Measurements from ENCODE around the gene IFNL1. TPM values are rescaled to one million over a fixed set of nuclear protein-coding genes. Genes with fewer than 3 reads are reported as not detected.
"Not testable (repeated sequence)": the region's sequence is repeated elsewhere in the genome, so short reads cannot be mapped to it uniquely, and the experiment has no call there.

The IFNL1 gene
- total RNA-seq, 4 donors from 2014 or later, result not detected

DNA sequence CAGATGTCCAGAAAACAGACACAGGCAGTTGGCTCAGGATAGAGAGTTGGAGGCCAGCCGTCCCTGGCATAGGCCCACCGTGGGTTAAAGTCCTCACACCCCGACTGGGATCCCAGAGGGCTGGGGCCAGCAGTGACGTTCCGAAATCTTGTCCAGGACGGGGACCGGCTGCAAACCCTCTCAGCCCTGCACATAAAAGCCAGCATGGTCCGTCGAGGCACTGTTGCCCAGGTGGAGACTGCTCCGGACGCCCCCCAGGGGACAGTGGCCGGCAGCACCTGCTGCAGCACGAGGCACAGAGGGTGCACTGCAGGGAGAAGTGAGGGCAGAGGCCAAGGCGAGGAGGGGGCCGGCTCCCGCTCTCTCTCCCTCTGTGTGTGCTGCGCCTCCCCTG, 32.3 kb upstream of the IFNL1 start:
- Histone ChIP-seq H3K27ac (no peak overlapping the region), H3K4me1 (no peaks in the 10 kb centered on the region), H3K27me3 (peaks cover 29 to 47% (median 44%) of the 10 kb centered on the region in 3 donors), H3K9me3 (no peaks in the 10 kb centered on the region), H3K4me3 (no peak overlapping the region), H3K36me3 (no peaks in the 10 kb centered on the region)
- in situ Hi-C loops (cut with MboI; ENCODE audit: low sequenced_read_pairs in 4 of 4), result no loop called here
- intact Hi-C loops (cut with DNase I; ENCODE audit: low total_unique reads), result no loop called here
- ATAC-seq, result no peak
- DNase-seq, result no peak
- TF ChIP-seq, protein P1, sequence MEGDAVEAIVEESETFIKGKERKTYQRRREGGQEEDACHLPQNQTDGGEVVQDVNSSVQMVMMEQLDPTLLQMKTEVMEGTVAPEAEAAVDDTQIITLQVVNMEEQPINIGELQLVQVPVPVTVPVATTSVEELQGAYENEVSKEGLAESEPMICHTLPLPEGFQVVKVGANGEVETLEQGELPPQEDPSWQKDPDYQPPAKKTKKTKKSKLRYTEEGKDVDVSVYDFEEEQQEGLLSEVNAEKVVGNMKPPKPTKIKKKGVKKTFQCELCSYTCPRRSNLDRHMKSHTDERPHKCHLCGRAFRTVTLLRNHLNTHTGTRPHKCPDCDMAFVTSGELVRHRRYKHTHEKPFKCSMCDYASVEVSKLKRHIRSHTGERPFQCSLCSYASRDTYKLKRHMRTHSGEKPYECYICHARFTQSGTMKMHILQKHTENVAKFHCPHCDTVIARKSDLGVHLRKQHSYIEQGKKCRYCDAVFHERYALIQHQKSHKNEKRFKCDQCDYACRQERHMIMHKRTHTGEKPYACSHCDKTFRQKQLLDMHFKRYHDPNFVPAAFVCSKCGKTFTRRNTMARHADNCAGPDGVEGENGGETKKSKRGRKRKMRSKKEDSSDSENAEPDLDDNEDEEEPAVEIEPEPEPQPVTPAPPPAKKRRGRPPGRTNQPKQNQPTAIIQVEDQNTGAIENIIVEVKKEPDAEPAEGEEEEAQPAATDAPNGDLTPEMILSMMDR (IDR thresholded peaks at IDR 0.05 in 4 of 5, conservative IDR thresholded peaks at IDR 0.05 in 1 of 5), result no peak
- TF ChIP-seq POLR2A (IDR thresholded peaks at IDR 0.05), result no peak

DNA sequence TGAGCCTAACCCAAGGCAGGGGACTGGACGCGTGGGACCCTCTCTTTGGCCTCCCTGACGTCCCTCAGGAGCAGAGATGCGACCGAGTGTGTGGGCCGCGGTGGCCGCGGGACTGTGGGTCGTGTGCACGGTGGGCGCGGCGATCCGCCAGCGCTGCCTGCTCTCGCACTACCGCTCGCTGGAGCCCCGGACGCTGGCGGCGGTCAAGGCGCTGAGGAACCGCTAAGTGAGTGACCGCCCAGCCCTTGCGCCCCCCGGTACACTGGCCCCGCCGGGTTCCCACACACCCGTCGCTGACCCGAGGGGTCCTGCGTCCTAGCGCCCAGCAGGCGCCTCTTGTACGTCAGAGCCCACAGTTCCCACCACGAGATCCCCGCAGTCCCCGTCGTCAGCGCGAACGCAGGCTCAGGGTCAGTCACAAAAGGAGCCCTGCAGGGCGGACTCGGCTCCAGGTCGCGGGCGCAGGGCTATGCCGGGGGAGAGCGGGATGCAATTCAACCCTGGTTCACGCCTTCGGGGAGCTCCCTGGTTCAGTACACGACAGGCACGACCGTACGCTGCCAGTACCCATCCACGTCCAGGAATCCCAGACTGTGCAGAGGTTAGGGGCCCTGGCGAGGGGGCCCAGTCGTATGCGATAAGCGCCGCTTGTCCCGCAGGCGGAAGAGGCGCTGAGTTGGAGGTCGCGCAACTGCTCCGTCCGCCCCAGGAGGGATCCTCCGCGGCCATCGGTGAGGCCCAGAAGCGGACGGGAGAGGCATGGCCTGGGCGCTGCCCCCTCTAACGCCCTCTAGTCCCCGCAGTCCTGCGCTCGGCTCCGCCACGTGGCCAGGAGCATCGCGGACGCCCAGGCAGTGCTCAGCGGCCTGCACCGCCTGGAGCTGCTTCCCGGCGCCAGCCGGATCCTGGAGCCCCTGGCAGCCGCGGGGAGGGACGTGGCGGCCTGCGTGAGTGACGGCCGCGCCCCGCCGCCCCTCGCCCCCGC, 31.6 kb upstream of the IFNL1 start:
- peaks cover 29 to 47% (median 43%) of the 10 kb centered on the region in 3 donors for H3K27me3 ChIP-seq

DNA sequence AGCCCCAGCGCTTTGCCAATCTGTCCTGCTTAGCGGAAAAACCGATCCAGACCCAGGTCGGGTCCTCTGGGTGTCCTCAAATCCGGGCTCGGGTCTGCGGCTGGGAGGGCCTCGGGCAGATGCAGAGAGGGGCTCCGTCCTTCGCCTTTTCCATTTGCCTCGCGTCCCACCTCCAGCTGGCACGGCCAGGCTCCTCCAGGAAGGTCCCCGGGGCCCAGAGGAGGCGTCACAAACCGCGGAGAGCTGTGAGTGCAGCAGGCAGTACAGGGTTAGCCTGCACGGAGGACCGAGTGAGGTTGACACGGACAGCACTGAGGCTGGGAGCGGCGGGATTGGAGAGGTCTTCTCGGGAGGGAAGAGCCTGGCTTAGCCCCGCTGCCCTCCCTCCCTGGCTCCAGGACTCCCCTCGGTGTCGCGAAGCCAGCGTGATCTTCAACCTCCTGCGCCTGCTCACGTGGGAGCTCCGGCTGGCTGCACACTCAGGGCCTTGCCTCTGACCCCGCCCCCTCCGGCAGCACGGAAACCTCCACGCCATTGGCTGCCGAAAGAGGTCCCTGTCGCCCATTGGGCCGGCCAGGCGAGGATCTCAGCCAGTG, 30.8 kb upstream of the IFNL1 start:
- intact Hi-C loops (cut with DNase I; ENCODE audit: low total_unique reads) (no loop called here), in situ Hi-C loops (cut with MboI; ENCODE audit: low sequenced_read_pairs in 4 of 4) (no loop called here)
- TF ChIP-seq, protein P1 (IDR thresholded peaks at IDR 0.05 in 4 of 5, conservative IDR thresholded peaks at IDR 0.05 in 1 of 5), result no peak
- TF ChIP-seq POLR2A (IDR thresholded peaks at IDR 0.05), result no peak
- H3K4me1 ChIP-seq, result no peaks in the 10 kb centered on the region
- DNase-seq (no peak), ATAC-seq (no peak)
- no peak overlapping the region for H3K27ac ChIP-seq
- H3K36me3 ChIP-seq, result no peaks in the 10 kb centered on the region
- H3K27me3 ChIP-seq, result peaks cover 29 to 47% (median 44%) of the 10 kb centered on the region in 3 donors
- H3K9me3 ChIP-seq, result no peaks in the 10 kb centered on the region
- H3K4me3 ChIP-seq, result no peak overlapping the region

More for the DNA sequence above, 31.6 kb upstream of the IFNL1 start:
- H3K4me1 ChIP-seq, result no peaks in the 10 kb centered on the region
- TF ChIP-seq, protein P1 (IDR thresholded peaks at IDR 0.05 in 4 of 5, conservative IDR thresholded peaks at IDR 0.05 in 1 of 5), result no peak
- TF ChIP-seq POLR2A (IDR thresholded peaks at IDR 0.05), result no peak
- H3K36me3 ChIP-seq, result no peaks in the 10 kb centered on the region
- H3K27ac ChIP-seq, result no peak overlapping the region
- intact Hi-C loops (cut with DNase I; ENCODE audit: low total_unique reads) (no loop called here), in situ Hi-C loops (cut with MboI; ENCODE audit: low sequenced_read_pairs in 4 of 4) (no loop called here)
- DNase-seq (no peak), ATAC-seq (no peak)
- no peaks in the 10 kb centered on the region for H3K9me3 ChIP-seq
- H3K4me3 ChIP-seq, result no peak overlapping the region

DNA sequence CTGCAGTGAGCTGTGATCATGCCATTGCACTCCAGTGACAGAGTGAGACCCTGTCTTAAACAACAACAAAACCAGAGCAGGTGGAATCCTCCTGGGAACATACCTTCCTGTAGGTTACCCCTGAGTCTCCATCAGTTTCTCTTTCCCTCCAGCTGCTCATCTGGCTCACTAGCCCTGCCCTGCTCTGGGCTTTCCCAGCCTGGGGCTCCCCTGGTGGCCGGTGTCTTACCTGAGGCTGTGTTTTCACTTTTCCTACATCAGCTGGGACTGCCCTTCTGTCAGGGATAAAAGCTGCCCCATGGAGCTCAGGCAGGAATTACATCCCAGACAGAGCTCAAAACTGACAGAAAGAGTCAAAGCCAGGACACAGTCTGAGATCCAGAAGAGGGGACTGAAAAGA, 28.1 kb upstream of the IFNL1 start, which contains the start of gene IFNL2:
Gene IFNL2, plus strand, starts transcription at position 312 of the 400 bp plus-strand sequence. CDS start 173 bp downstream, outside the sequence.
- not testable (repeated sequence) for DNase-seq

DNA sequence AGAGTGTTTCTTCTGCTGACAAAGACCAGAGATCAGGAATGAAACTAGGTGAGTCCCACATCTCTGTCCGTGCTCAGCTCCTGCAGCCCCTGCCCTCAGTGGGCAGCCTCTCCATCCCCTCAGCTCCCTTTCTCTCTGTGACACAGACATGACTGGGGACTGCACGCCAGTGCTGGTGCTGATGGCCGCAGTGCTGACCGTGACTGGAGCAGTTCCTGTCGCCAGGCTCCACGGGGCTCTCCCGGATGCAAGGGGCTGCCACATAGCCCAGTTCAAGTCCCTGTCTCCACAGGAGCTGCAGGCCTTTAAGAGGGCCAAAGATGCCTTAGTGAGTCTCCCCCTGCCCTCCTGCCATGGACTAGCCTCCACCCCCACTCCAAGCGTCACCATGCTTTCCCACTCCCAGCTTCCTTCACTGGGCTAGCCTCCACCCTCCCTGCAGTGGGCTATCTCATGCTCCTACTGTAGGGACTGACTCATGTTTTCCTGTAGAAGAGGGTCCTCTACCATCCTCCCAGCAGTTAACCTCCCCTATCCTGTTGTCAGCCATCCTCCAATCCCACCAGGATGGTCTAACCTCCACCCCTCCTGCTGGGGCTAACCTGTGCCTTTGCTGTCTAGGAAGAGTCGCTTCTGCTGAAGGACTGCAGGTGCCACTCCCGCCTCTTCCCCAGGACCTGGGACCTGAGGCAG, 27.5 kb upstream of the IFNL1 start:
- DNase-seq; intact Hi-C loops (cut with DNase I; ENCODE audit: low total_unique reads); H3K9me3 ChIP-seq; ATAC-seq; in situ Hi-C loops (cut with MboI; ENCODE audit: low sequenced_read_pairs in 4 of 4); H3K4me3 ChIP-seq; H3K4me1 ChIP-seq; H3K36me3 ChIP-seq; H3K27ac ChIP-seq: not testable (repeated sequence)
- peaks cover 19 to 24% (median 22%) of the 10 kb centered on the region in 3 donors for H3K27me3 ChIP-seq

More for the DNA sequence above, 28.1 kb upstream of the IFNL1 start, which contains the start of gene IFNL2:
- intact Hi-C loops (cut with DNase I; ENCODE audit: low total_unique reads); ATAC-seq; H3K36me3 ChIP-seq; in situ Hi-C loops (cut with MboI; ENCODE audit: low sequenced_read_pairs in 4 of 4); H3K4me3 ChIP-seq; H3K4me1 ChIP-seq; H3K9me3 ChIP-seq; H3K27ac ChIP-seq: not testable (repeated sequence)
- peaks cover 25 to 30% (median 26%) of the 10 kb centered on the region in 3 donors for H3K27me3 ChIP-seq

DNA sequence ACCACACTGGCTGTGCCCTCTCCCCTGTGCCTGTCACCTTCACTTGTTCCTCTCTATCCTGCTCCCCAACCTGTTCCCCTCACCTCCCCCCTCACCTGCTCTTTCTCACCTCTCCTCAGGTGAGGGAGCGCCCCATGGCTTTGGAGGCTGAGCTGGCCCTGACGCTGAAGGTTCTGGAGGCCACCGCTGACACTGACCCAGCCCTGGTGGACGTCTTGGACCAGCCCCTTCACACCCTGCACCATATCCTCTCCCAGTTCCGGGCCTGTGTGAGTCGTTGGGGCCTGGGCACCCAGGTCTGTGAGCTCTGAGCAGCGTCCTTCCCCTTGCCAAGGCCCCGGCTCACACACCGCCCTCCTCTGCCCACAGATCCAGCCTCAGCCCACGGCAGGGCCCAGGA, 26.8 kb upstream of the IFNL1 start:
- ATAC-seq; in situ Hi-C loops (cut with MboI; ENCODE audit: low sequenced_read_pairs in 4 of 4); H3K36me3 ChIP-seq; H3K9me3 ChIP-seq; intact Hi-C loops (cut with DNase I; ENCODE audit: low total_unique reads); H3K4me1 ChIP-seq; H3K27ac ChIP-seq; DNase-seq; H3K4me3 ChIP-seq: not testable (repeated sequence)
- H3K27me3 ChIP-seq, result peaks cover 12 to 19% (median 18%) of the 10 kb centered on the region in 3 donors
